ENCODE data around the gene OBSL1.

Gene OBSL1

GRCh38 chr2:219597552-219598307 lies 26.4 kb upstream of the OBSL1 start, which contains the start of gene STK11IP:
TSS of gene STK11IP (plus strand) at chr2:219597857. CDS start at chr2:219598120, 263 bp downstream.
- peak; percentile 85 to 91 (median 86) for DNase-seq (ENCODE audit: low read depth in 4 of 4, low spot score in 1 of 4)

DNA sequence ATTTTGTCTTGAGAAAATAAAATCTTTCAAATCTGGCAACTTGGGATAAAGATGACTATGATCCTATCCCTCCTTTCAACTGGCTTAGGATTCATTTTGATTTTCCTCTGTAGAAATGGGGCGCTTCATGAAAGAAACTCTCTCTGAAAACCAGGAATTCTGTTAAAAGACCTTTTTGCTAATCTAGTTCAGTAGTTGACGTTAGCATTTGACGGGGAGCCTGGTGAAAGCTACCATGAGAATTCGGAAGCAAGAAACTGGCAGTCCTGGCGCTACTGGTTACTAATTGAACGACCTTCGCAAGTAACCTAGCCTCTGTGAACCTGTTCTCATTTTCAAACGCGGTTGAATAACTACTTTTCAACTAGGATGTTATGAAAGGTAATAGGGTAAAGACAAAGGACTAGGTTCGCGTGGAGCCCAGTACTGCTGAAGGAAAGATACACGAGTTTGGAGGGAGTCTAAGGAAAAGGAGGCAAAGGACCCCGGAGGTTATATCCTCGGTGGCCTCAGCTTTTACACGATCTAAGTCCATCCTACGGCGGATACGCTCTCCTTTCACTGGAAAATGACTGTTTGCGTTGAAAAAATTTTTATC lies 25.7 kb upstream of the OBSL1 start:
- DNase-seq (ENCODE audit: low read depth in 4 of 4, low spot score in 1 of 4): no peak

- no peak for DNase-seq (ENCODE audit: low read depth in 4 of 4, low spot score in 1 of 4)
Measured at GRCh38 chr2:219595256-219595655, 23.9 kb upstream of the OBSL1 start.

DNA sequence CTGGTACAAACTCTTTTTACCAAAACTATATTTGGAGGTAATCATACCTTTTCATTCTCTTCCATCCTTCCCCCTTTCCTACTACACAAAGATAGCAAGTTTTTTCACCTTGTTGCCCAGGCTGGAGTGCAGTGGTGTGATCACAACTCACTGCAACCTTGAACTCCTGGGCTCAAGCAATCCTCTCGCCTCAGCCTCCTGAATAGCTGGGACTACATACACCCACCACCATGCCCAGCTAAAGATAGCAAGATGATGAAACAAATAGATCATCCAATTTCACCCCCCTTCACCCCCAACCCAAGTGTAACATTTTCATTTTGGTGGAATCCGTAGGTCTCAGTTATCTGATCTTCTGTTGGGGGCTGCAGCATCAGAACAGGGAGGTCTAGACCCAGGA lies 21.8 kb upstream of the OBSL1 start:
- no peak for DNase-seq (ENCODE audit: low read depth in 4 of 4, low spot score in 1 of 4)

- DNase-seq (ENCODE audit: low read depth in 4 of 4, low spot score in 1 of 4): no peak
Measured at GRCh38 chr2:219592736-219593135, 21.4 kb upstream of the OBSL1 start.

- no peak for DNase-seq (ENCODE audit: low read depth in 4 of 4, low spot score in 1 of 4)
Measured at GRCh38 chr2:219591091-219591490, 19.8 kb upstream of the OBSL1 start.

- DNase-seq (ENCODE audit: low read depth in 4 of 4, low spot score in 1 of 4): no peak
Measured at GRCh38 chr2:219581346-219581745, 10.0 kb upstream of the OBSL1 start.

GRCh38 chr2:219578811-219579613 lies 7.7 kb upstream of the OBSL1 start:
- DNase-seq (ENCODE audit: low read depth in 4 of 4, low spot score in 1 of 4): no peak

DNA sequence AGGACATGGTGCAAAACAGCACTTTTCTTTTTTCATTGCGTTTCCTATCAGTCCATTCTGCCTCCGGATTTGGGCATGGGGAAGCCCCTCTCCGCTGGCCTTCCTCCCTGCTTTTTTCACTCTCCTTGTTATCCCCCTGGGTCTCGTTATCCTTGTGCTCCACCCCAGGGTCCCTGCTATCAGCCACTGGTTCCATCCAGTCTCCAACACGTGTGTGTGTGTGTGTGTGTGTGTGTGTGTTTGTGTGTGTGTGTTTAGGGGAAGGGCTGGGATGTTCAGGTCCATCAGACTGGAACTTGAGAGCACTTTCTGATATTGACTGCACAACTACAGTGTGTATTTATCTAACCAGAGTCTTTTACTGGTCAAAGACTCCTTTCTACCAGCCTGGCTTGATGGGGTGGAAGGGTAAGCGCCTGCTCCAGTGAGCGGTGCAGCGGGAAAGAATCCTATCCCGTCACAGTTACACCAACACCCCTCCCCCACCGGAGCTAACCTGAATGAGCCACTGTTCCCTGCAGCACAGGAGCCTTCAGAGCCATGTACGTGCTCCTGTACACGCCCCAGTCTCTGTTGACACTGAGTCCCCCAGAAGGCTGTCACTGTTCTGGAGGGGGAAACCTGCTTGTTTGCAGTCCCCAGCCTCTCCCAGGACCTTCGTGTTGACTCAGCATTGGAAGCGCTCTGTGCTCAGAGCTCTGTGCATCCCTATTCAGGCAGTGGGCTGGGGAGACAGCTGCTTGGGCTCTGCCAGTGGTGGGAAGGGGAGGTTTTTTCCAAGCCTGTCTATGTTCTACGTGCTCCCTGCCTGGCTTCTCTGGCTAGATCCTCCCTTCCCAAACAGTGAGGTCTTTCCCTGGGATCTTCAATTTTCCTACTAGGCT lies 5.4 kb upstream of the OBSL1 start:
- no peak for DNase-seq (ENCODE audit: low read depth in 4 of 4, low spot score in 1 of 4)

GRCh38 chr2:219575566-219576504 lies 4.5 kb upstream of the OBSL1 start:
- no peak for DNase-seq (ENCODE audit: low read depth in 4 of 4, low spot score in 1 of 4)

- DNase-seq (ENCODE audit: low read depth in 4 of 4, low spot score in 1 of 4): no peak
Measured at GRCh38 chr2:219574484-219575311, 3.4 kb upstream of the OBSL1 start.

DNA sequence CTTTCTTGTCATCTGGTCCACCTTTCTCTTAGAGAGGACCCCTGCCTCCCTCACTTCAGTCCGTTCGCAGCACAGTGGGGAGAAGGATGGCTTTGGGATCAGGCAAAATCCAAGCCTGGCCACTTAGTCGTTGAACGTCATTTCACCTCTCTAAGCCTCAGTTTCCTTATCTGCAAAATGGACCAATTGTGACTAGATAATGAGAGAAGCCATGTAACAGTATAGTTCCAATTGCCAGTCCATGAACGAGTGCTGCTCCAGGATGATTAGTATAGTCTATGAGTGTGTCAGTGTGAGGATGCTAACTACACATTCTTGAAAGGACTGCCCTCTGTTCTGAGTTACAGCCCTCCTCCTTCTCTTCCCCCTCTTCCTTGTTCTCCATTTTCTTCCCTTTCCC lies 1.8 kb upstream of the OBSL1 start:
- DNase-seq (ENCODE audit: low read depth in 4 of 4, low spot score in 1 of 4): no peak

DNA sequence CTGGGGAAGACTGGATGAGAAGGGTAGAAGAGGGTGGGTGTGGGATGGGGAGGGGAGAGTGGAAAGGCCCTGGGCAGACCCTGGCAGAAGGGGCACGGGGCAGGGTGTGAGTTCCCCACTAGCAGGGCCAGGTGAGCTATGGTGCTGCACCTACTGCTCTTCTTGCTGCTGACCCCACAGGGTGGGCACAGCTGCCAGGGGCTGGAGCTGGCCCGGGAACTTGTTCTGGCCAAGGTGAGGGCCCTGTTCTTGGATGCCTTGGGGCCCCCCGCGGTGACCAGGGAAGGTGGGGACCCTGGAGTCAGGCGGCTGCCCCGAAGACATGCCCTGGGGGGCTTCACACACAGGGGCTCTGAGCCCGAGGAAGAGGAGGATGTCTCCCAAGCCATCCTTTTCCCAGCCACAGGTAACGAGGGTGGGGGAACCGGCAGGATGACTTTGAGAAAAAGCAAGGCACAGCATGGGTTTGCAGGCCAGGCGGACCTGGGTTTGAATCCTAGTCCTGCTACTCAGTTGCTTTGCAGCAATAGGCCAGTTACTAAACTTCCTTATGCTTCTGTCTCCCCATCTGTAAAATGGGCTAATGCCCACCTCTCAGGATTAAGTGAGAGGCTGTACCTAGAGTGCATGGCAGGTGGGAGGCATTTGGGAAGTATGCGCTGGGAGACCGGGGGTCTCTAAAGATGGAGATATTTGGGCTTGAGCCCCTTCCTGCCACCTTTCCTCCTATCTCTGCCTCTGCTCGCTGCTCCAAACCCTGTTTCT lies 1.1 kb upstream of the OBSL1 start, which contains the start of gene INHA:
TSS of gene INHA (plus strand) at position 74 of the 765 bp plus-strand sequence. CDS start at position 139, 65 bp downstream.
- DNase-seq (ENCODE audit: low read depth in 4 of 4, low spot score in 1 of 4): no peak

GRCh38 chr2:219570924-219571310 lies 422 bp downstream of the OBSL1 start:
- DNase-seq (ENCODE audit: low read depth in 4 of 4, low spot score in 1 of 4): no peak

DNA sequence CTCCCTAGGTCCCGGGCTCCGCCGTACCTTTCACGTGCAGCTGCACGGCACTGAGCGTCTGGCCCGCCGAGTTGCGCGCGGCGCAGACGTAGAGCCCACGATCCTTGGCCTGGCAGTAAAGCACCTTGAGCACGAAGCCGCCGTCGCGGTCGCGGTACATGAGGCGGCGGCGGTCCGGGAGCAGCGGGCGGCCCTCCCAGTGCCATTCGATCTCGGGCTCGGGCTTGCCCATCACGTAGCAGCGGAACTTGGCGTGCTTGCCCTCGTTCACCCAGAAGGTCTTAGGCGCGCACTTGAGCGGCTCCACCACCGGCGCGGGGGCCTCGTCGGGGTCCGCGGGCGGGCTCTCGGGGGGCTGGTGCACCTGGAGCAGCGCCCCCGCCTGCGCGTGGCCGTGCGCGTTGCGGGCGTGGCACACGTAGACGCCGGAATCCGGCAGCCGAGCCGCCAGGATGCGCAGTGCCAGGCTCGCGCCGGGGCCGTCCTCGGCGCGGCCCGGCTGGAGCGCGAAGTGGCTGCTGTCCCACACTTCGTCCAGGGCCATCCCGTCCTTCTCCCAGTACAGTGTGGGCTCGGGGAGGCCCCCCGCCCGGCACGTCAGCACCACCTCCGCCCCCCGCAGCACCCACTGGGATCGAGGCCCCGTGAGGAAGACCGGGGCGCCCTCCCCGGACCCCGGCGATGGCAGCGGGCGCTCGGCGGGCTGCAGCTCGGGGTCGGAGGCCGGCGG lies 980 bp downstream of the OBSL1 start:
- DNase-seq (ENCODE audit: low read depth in 4 of 4, low spot score in 1 of 4): no peak

- DNase-seq (ENCODE audit: low read depth in 4 of 4, low spot score in 1 of 4): no peak
Measured at GRCh38 chr2:219569635-219570034, 1.7 kb downstream of the OBSL1 start.

DNA sequence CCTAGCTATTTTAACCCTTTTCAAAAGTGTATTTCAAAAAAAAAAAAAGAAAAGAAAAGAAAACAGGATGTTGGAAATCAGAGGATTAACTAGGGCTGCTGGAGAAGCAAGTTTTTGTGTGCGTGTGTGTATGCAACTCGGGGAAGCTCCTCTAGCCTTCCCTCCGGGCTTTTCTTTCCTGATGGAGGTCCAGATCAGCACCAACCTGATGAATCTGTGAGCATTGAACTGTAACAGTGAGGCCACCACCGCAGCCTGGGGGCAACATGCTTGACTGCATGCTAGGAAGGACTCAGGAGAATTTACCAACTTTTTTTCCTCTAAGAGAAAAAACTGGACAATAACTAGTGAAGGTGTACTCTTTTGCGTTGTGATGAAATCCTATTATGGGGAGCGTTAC lies 2.3 kb downstream of the OBSL1 start:
- no peak for DNase-seq (ENCODE audit: low read depth in 4 of 4, low spot score in 1 of 4)

All from stimulated activated CD4-positive, alpha-beta T cell treated with anti-CD3 and anti-CD28 coated beads, Interleukin-1b, Interleukin-23, amount 100 ng/mL, for 24 hours (primary cell).